Kidney capillary endothelial cell (primary cell): Measurements from ENCODE around the gene CCDC85B.

Experiments used
- DNase-seq: peaks from one replicate; pipeline ENCODE4 v3.0.0-alpha.2; 2018; ENCODE audit warnings: low spot score

CCDC85B gene

DNA sequence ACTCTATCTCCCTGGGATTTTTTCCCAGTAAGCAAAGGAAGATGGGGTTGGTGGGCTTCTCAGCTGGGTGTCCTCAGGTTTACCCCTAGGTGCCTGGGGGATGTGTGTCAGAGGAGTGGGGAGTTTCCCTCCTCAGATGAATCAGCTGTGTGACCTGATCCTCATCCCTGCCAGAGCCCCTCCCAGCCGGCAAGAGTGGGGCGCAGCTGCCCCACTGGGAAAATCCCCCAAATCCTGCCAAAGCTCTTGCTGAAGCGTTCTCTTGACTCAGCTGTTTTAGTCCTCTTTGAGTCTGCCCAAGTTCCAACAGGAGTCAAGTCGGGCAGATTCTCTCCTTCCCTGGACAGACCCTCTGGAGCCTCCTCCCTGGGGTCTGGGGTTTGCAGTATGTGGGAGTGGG lies 22.4 kb downstream of the CCDC85B start:
- DNase-seq, result no peak

DNA sequence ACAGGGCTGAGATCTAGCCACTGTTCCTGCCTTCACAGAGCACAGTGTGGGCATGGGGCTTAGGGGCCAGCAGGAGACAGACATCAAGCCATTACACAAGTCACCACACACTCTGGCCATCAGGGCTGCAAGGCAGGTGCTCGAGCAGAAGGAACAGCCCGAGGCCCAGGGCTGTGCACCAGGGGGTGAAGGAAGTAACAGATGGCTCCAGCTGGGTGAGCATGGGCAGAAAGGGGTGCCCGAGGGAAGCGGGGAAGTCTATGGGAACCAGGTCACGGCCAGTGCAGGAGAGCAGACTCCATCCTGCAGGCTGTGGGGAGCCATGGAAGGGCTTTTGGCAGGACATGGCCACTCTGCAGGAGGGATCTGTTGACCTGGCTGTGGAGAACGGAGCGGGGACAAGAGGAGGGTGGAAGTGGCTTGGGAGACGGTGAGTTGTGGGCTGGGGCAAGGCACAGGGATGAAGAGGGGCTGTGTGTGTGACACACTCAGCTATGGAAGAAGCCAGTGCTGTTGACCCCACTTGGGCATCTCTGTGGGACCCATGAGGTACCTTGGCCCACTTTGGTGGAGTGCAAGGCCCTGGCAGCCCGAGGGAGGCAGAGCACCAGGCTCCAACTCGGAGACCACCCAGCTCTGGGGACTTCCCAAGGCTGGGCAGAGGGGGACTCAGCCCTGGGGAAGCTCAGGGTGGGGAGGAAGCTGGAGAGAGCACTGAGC lies 24.8 kb downstream of the CCDC85B start:
- no peak for DNase-seq

DNA sequence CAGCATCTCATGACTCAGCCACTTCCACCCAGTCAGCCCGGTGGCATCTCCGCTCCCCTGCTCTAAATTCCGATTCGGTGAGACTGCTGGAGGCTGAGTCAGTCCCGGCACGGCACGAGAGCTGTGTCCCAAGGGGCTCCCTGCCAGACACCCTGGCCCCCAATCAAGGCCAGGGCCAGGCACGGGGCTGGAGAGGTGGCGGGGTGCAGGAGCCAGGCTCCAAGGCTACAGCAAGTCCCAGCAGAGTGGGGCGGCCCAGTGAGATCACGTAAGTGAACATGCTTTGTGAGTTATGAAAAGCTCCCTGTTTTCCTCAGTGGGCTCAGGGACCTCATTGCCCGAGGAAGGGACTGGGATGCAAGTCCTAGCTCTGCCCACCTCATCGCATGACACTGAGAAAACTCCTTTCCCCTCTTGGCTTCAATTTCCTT lies 25.4 kb downstream of the CCDC85B start:
- DNase-seq, result peak; percentile 99

DNA sequence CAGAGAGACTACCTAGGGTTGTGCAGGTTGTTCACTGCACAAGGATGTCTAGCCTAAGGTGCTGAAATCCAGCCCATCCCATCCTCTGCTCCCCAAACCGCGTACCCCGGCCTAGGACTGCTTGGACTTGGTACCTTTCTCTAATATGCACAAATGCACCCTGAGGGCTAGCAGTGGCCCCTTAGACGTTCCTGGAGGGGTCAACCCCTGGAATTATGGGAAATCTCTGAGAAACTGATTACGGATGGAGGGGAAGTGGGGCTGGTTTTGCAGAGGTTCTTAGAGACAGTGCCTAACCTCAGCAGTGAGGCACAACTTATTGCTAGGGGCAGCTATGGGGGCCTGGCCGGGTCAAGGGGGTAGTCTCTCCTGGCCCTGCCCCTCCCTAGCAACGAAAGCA lies 25.9 kb downstream of the CCDC85B start:
- DNase-seq, result no peak

DNA sequence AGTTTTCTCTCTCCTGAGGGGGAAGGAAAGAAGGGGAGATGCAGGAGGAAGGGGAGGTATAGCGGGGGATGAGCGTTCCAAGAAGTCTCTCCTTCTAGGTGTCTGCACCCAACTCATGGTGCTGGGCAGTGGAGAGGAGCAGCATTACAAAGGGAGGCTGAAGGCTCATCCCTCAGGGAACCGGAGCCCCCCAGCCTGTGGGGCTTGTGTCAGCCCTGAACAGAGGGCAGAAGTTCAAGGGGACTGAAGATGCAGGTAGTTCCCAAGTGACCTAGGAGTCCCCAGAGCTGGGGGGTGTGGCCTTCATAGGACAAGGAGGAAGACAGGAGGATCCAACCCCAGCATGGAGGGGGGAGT lies 26.6 kb downstream of the CCDC85B start:
- no peak for DNase-seq

DNA sequence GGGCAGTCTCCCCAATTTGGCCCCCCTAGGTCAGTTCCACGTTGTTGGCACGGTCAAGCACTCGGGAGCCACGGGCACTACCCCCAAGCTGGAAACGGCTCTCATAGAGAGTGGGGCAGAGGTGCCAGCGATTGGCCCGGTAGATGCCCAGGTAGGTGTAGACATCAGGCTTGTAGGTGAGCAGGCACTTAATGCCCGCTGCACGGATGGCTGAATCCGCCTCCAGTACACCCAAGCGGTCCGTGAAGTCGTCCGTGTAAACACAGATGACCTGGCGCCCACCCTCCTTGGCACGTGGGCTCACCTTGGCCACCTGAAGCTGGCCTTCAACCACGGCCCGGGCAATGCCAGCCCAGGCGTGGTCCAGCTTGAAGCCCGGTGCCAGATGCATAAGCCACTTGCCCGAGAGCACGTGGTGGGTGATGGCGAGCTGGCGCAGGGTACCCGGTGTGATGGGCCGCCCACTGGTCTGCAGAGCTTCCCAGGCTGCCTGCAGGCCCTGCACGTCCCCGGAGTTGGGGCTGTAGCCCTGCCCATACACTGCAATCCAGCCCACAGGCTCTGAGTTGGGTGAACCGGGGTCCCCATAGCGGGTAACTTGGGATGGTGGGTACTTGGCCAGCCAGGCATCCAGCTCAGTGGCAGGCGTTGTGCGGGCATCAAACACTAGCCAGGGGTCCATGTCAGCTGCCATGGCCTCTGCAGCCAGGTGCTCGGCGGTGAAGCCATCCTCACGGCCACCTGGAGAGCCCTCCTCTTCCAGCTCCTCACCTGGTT lies 27.1 kb downstream of the CCDC85B start:
- DNase-seq, result no peak

DNA sequence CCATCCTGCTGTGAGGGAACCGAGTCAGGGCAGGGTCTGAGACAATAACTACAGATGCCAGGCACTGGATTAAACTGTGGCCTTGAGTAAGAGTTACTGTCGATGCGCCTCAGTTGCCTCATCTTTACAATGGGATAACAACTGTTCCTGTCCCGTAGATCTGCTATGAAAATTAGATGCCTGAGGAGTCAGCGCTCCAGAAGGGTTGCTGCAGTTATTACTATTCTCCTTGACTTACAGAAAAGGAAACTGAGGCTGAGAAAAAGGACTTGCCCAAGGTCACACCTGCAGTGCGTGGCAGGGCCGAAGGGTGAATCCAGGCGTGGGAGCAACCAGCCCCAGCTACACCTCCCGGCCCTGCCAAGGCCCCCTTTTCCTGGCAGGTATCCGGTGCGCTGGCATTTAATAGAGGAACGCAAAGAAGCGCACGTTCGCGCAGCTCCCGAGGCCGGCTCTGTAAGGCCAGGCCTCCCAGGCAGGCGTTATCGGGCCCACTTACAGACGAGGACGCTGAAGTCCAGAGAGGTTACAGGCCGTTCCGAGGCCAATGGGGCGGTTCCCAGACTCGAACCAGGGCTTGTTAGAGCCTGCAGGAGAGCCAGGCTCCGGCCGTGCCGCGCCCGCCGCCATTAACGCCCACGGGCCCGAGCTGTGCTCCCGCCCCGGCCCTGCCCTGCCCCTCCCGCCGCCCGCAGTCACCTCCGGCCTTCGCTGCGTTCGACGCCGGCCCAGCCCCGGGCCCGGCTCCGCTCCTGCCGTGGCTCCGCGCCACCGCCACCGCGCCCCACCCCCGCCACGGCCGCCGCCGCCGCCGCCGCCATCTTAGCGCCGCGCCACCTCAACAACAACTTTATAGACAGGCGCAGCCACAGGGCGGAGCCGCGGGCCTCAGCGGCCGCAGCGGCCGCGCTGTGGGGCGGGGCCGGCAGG lies 28.0 kb downstream of the CCDC85B start, which contains the start of gene C11orf68:
C11orf68 (minus strand) TSS at position 852 of the 930 bp plus-strand sequence; CDS start at position 821, 31 bp downstream.
- no peak for DNase-seq

DNA sequence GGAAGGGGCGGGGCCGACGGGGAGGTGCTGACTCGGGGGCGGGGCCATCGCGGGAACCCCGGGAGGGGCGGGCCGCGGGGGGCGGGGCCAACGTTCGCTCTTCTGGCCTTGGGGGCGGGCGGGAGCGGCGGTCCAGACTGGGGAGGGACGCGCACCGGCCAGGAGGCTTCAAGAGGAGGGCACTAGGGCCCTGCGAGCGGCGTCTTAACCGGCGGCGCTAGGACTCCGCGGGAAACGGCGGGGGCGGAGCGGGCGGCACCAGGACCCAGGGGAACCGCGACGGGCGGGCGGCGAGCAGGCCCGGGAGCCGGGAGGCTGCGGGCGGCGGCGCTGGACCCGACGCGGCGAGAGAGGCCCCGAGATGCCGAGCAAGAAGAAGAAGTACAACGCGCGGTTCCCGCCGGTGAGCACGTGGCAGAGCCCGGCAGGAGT lies 28.7 kb downstream of the CCDC85B start, which contains the start of gene DRAP1:
DRAP1 (plus strand) TSS at position 286 of the 432 bp plus-strand sequence; CDS start at position 362, 76 bp downstream.
- peak; percentile 98 for DNase-seq

DNA sequence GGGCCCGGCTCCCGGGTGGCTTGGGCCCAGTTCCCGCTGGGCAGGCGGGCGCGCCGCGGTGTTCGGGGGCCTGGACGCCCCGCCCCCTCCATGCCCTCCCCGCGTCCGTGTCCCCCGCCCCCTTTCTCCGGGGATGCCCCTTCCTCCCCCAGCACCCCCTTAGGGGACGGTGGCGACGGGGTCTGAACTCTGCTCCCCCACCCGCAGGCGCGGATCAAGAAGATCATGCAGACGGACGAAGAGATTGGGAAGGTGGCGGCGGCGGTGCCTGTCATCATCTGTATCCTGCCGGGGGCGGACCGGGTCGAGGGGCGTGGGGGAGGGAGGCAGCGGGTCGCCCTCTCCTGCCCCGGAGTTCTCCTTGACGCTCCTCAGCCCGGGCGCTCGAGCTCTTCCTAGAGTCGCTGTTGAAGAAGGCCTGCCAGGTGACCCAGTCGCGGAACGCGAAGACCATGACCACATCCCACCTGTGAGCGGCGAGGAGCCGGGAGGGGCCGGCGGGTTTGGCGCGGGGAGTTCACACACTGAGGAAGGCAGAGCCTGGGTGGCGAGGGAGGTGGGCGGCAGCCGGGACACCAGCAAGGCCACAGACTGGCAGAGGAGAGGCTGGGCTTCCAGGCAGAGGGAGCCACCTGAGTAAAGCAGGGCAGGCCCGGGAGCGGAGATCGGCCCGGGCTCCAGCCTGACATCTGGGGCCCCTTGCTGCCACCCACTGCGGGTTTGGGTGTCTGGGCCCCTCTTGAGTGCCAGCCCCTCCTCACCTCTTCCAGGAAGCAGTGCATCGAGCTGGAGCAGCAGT lies 29.3 kb downstream of the CCDC85B start:
- no peak for DNase-seq

DNA sequence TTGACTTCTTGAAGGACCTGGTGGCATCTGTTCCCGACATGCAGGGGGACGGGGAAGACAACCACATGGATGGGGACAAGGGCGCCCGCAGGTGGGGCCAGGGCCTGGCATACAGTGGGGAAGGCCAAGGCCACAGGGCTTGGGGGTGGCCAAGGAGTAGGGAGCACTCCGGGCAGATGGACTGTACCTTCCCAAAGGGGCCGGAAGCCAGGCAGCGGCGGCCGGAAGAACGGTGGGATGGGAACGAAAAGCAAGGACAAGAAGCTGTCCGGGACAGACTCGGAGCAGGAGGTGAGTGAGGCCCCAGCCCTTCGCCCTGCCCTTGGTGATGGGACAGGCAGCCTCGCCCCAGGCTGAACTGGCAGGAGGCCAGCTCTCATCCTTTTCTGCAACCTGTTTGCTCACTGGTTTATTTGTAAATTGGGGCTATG lies 29.9 kb downstream of the CCDC85B start:
- no peak for DNase-seq

DNA sequence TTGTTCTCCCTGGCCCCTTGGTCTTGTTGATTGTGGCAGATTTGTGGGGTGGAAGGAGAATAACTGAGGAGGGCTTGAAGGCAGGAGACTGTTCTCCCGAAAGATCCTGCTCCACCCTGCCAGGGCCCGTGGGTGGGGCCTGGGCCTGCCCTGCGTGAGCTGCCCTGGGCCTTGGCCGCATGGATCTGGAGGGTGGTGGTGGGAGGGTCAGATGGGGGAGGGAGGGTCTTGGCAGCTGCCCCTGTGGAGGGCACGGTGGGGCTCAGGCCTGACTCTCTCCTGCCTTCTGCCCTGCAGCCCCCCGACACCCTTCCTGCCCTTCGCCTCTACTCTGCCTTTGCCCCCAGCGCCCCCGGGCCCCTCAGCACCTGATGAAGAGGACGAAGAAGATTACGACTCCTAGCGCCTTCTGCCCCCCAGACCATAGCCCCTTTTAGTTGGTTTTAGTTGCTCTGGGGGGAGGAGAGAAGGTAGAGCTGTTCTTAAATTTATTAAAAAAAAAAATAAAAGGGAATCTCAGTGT lies 30.6 kb downstream of the CCDC85B start:
- no peak for DNase-seq

DNA sequence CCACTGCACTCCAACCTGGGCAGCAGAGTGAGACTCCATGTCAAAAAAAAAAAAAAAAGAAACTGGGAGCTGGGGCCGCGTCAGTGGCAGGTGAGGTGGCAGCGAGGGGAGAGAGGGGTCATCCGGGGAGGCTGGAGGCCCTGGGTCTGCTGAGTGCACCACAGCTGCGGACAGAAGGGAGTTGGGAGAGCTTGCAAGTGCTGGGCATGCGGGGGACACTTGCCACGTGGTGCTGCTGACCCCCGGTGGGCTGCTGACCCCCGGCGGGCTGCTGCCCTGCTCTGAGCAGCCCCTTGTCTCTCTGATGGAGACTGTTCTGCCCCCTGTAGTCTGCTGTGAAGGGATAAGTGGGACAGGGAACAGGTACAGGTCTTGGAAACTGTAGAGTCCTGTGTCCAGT lies 31.4 kb downstream of the CCDC85B start:
- DNase-seq, result no peak

DNA sequence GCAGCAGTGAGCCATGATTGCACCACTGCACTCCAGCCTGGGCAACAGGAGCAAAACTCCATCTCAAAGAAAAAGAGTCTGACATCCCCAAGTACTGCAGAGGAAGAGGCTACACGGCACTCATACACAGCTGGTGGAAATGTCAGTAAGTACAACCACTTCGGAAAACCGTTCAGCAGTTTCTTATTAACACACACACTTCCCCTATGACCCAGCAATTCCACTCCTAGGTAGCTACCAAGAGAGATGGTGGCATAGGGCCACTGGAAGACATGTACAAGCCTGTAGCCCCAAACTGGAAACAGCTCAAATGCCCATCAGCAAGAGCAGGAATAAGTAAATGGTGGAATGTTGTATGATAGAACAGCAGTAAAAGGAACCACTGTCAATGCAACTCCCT lies 32.1 kb downstream of the CCDC85B start:
- DNase-seq, result no peak

DNA sequence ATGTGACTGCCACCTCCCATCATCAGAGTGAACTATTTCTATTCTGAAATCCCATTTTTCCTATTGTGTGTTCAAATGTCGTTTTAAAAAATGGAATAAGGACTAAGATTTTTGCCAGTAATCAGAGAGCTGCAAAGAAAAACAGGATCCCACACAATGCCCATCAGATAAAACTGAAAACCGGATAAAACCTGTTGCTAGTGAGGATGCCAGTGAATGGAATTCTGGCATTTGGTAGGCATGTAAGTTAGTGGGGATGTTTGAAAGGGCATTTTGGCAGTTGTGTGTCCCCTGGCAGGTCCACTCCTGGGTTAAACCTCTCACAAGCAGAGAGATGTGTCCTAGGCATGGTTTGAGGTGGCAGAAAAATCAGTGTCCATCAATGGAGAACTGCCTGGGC lies 34.9 kb downstream of the CCDC85B start:
- DNase-seq, result no peak

DNA sequence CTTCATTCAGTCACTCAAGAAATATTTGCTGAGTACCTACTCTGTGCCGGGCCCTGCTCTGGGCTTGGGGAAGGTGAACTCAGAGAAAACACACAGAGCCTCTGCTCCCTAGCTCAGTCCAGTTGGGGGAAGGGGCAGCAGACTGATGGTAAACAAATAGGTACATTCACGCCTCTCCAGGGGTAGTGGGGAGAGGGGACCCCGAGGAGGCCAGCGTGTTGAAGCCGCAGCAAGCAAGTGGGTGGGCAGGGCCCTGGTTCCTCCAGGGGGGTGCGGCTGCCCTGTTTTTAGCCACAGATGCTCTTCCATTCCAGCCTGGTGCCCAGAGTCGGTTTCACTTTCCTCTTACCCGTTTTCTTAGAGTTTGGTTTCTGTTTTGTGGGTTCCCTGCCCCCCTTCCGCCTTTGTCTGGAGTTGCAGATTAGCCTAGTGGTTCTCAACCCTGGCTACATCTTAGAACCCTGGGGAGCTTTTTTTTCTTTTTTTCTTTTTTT lies 37.5 kb downstream of the CCDC85B start:
- no peak for DNase-seq

DNA sequence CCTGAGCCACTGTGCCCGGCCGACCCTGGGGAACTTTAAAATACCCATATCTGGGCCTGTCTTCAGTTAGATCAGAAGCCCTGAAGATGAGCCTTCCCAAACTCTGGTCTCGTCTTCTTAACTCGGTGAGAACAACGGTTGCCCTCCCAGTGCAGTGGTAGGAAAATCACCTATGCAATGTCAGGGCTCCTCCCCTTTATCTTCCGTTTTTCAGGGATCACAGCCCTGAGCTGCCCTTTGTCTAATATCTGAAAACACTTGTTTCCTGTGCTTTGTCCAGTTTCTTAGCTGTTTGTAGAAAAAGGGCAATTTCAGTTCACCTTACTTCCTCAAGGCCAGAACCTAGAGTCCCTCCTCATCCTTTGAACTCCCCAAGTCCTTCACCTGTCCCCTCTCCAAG lies 38.2 kb downstream of the CCDC85B start:
- DNase-seq, result no peak

DNA sequence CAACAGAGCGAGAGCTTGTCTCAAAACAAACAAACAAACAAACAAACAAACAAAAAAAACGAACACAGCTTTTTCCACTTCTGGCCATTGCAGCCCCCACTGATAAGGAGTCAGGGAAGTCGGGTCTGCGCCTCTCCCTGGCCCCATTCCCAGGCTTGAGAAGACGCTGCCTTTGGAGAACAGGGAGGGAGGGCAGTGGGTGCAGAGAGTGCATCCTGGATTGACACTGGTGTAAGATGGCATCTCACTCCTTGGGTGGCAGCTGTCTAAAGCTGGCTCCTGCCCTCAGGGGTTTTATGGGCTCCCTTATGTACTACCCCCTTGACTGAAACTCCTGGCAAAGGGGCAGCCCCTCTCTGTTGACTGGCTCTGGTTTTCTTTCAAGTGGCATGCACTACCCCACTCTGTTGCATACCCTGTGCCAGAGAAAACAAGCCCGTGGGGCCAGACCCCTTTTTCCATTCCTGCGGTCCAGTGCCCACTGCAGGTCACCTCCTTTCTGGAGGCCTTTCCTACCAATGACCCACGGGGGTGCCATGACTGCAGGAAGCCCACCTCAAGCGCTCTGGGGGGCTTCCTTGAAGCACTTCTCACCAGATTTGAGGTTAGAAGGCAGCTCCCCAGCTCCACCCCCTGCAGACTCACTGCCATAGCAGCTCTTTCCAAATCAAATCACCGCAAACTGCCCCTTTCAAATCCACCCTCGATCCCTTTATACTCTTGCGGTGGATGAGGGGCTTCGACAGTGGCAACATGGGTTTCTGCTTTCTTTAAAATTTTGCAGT lies 41.5 kb downstream of the CCDC85B start:
- DNase-seq, result no peak

DNA sequence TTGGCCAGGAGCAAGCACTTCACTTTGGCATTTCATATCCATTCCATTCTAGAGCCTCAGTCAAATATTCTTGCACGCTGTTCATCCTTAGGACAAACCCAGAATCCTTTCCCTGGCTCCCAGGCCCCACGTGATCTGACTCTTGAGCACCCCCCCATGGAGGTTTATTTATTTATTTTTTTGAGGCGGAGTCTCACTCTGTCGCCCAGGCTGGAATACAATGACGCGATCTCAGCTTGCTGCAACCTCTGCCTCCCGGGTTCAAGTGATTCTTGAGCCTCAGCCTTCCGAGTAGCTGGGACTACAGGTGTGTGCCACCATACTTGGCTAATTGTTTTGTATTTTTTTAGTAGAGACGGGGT lies 42.1 kb downstream of the CCDC85B start:
- DNase-seq, result no peak

DNA sequence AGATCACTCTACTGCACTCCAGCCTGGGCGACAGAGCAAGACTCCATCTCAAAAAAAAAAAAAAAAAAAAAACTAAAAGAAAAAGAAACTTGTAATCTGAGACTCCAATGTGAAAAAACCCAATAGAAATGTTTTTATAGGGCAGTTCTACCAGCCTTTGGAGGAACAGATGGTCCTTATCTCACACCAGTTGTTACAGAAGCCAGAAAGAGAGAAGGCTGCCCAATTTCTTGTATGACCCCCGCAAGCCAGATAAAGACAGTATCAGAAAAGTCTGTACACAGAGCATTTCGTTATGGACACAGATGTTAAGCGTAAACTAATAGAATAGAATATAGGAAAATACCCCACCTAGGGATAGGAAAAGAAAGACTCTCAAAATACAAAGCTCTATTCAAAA lies 43.5 kb downstream of the CCDC85B start:
- no peak for DNase-seq

DNA sequence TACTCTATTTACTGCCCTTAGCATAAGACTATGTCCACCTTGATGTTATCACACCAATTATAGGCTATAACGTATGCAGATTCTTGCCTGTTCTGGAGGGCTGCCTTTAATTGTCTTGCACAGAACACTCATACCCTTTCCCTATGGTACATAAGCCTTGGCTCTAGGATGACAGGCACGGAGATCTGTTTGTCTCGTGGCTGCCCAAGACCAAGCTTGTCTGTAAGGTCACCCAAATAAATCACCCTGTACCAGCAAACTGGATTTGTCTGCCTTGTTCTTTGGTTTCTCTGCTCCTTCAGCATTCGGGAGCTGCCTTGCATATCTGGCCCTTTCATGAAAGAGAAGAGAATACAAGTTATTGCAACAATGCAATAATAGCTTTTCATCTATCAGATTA lies 47.3 kb downstream of the CCDC85B start:
- DNase-seq, result no peak
